Peyer's patch (tissue), 4 donors: Measurements from ENCODE around the gene DEFB132. TPM values are rescaled to one million over a fixed set of nuclear protein-coding genes. Genes with fewer than 3 reads are reported as not detected.
"Not testable (repeated sequence)": the region's sequence is repeated elsewhere in the genome, so short reads cannot be mapped to it uniquely, and the experiment has no call there.

Experiments used
- DNase-seq, 3 donors: peaks; one replicate each; pipeline ENCODE4 v3.0.0-alpha.2; 2017 to 2019
- H3K27ac ChIP-seq, 4 donors: fragments of 200-600 bp; sonication (generic); one replicate each; pipeline ENCODE4 v1.5.1; 2016 to 2019
- H3K27me3 ChIP-seq, 2 donors: fragments of 200-600 bp; sonication (generic); one replicate each; pipeline ENCODE4 v1.5.1; 2019
- H3K36me3 ChIP-seq, 3 donors: fragments of 200-600 bp; sonication (generic); one replicate each; pipeline ENCODE4 v1.5.1; 2016 to 2019
- H3K4me1 ChIP-seq, 4 donors: fragments of 200-600 bp; sonication (generic); one replicate each; pipeline ENCODE4 v1.5.1; 2016 to 2019
- H3K4me3 ChIP-seq, 4 donors: fragments of 200-600 bp; sonication (generic); 1 replicate in 3 of 4; 2 replicates in 1 of 4; pipeline ENCODE4 v1.5.1; 2016 to 2019; ENCODE audit warnings: mild to moderate bottlenecking in 1 of 4
- H3K9me3 ChIP-seq, 4 donors: fragments of 200-600 bp; sonication (generic); one replicate each; pipeline ENCODE4 v1.5.1; 2016 to 2019; ENCODE audit warnings: mild to moderate bottlenecking in 1 of 4
- POLR2A ChIP-seq, 2 donors: fragments of 450-650 bp; IDR thresholded peaks; one replicate each; pipeline ENCODE4 v1.5.1; 2017; ENCODE audit warnings: antibody characterized with exemption in 2 of 2, mild to moderate bottlenecking in 2 of 2, moderate library complexity in 2 of 2
- total RNA-seq, 4 donors: library from RNA; depleted of rRNA; stranded (reverse); fragments of >200 nt; gene quantifications; one replicate each; pipeline ENCODE4 v1.1.0, GENCODE V29; 2016
- TF ChIP-seq, protein P1 (sequence below), 6 experiments: fragments of 450-650 bp in 4 of 6; fragments of 200-600 bp in 2 of 6; sonication (generic) in 1 of 6; IDR thresholded peaks; one replicate each; pipeline ENCODE4 v1.5.1; 2017 to 2019; ENCODE audit warnings: antibody characterized with exemption in 6 of 6, mild to moderate bottlenecking in 3 of 6, moderate library complexity in 1 of 6

Gene DEFB132
- total RNA-seq, 4 donors from 2014 or later, result not detected

DNA sequence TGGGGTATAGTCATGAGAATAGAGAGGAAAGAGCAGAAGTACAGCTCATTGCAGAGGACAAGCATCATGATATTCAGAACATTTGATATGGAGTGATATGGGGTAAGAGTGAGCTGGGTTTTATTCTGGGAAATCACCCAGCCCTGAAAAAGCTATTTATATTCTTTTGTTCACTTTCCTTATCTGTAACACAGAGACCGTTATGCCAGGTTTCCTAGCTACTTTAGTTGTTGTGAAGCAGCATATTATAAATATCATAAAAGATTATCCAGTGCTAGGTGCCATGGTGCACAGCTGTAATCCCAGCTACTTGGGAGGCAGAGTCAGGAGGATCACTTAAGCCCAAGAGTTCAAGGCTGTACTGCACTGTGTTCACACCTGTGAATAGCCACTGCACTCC lies 40.3 kb upstream of the DEFB132 start:
- Histone ChIP-seq H3K27ac (no peak overlapping the region), H3K36me3 (no peaks in the 10 kb centered on the region), H3K27me3 (no peaks in the 10 kb centered on the region), H3K9me3 (no peaks in the 10 kb centered on the region), H3K4me1 (no peaks in the 10 kb centered on the region), H3K4me3 (no peak overlapping the region)
- TF ChIP-seq, protein P1, sequence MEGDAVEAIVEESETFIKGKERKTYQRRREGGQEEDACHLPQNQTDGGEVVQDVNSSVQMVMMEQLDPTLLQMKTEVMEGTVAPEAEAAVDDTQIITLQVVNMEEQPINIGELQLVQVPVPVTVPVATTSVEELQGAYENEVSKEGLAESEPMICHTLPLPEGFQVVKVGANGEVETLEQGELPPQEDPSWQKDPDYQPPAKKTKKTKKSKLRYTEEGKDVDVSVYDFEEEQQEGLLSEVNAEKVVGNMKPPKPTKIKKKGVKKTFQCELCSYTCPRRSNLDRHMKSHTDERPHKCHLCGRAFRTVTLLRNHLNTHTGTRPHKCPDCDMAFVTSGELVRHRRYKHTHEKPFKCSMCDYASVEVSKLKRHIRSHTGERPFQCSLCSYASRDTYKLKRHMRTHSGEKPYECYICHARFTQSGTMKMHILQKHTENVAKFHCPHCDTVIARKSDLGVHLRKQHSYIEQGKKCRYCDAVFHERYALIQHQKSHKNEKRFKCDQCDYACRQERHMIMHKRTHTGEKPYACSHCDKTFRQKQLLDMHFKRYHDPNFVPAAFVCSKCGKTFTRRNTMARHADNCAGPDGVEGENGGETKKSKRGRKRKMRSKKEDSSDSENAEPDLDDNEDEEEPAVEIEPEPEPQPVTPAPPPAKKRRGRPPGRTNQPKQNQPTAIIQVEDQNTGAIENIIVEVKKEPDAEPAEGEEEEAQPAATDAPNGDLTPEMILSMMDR (IDR thresholded peaks at IDR 0.05), result no peak
- TF ChIP-seq POLR2A (IDR thresholded peaks at IDR 0.05), result no peak
- no peak for DNase-seq

DNA sequence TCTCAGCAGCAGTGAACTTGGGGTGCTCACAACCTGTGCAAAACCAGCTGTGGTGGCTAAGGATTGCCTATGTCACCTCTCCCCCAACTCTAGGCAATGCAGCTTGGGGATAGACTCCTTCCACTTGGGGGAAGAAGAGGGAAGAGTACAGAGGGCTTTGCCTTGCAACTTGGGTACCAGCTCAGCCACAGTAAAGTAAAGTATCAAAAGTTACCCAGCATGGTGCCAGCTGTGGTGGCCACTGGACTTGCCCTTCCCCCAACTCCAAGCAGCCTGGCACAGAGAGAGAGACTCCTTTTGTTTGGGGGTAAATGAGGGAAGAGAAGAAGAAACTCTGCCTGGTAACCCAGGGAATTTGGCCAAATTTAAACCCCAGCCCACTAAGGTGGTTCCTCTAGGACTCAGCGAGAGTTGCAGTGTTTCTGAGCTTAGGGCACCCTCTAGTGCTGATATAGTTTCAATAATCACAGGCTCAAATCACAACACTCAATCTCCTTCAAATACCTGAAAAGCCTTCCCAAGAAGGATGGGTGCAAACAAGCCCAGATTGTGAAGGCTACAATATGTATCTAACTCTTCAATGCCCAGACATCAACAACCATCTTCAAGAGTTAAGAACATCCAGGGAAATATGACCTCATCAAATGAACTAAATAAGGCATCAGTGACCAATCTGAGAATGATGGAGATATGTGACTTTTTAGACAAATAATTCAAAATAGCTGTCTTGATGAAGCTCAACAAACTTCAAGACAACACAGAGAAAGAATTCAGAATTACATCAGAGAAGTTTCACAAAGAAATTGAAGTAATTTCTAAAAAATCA lies 38.0 kb upstream of the DEFB132 start:
- no peaks in the 10 kb centered on the region for H3K36me3 ChIP-seq
- H3K9me3 ChIP-seq, result no peaks in the 10 kb centered on the region
- no peak overlapping the region for H3K27ac ChIP-seq
- TF ChIP-seq, protein P1 (IDR thresholded peaks at IDR 0.05), result no peak
- TF ChIP-seq POLR2A (IDR thresholded peaks at IDR 0.05), result no peak
- no peak for DNase-seq
- H3K4me1 ChIP-seq, result no peaks in the 10 kb centered on the region
- H3K27me3 ChIP-seq, result no peaks in the 10 kb centered on the region
- H3K4me3 ChIP-seq, result no peak overlapping the region

DNA sequence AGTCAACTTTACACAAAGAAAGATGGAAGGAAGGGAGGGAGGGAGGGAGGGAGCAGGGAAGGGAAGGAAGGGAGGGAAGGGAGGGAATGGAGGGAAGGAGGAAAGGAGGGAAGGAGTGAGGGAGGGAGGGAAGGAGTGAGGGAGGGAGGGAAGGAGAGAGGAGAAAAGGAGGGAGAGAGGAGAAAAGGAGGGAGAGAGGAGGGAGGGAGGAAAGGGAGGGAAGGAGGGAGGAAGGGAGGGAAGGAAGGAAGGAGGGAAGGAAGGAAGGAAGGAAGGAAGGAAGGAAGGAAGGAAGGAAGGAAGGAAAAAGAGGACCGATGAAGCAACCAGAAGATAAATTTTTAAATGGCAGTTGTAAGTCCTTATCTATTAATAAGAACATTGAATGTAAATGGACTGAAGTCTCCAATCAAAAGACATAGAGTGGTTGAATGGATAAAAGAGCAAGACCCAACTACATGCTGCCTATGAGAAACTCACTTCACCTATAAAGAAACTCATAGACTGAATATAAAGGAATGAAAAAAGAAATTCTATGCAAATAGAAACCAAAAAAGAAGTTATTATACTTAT lies 36.2 kb upstream of the DEFB132 start:
- H3K27me3 ChIP-seq, result no peaks in the 10 kb centered on the region
- no peak for TF ChIP-seq POLR2A (IDR thresholded peaks at IDR 0.05)
- TF ChIP-seq, protein P1 (IDR thresholded peaks at IDR 0.05), result no peak
- H3K4me1 ChIP-seq, result no peaks in the 10 kb centered on the region
- H3K36me3 ChIP-seq, result no peaks in the 10 kb centered on the region
- DNase-seq, result no peak
- H3K27ac ChIP-seq, result no peak overlapping the region
- H3K9me3 ChIP-seq, result no peaks in the 10 kb centered on the region
- no peak overlapping the region for H3K4me3 ChIP-seq

DNA sequence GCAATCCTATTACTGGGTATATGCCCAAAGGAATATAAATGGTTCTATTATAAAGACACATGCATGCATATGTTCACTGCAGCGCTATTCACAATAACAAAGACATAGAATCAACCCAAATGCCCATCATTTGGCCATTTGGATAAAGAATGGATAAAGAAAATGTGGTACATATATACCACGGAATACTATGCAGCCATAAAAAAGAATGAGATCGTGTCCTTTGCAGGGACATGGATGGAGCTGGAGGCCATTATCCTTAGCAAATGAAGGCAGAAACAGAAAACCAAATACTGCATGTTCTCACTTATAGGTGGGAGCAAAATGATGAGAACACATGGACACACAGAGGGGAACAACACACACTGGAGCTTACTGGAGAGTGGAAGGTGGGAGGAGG lies 31.6 kb upstream of the DEFB132 start:
- H3K27me3 ChIP-seq, H3K36me3 ChIP-seq, H3K4me1 ChIP-seq, H3K27ac ChIP-seq, H3K4me3 ChIP-seq, H3K9me3 ChIP-seq, DNase-seq: not testable (repeated sequence)

DNA sequence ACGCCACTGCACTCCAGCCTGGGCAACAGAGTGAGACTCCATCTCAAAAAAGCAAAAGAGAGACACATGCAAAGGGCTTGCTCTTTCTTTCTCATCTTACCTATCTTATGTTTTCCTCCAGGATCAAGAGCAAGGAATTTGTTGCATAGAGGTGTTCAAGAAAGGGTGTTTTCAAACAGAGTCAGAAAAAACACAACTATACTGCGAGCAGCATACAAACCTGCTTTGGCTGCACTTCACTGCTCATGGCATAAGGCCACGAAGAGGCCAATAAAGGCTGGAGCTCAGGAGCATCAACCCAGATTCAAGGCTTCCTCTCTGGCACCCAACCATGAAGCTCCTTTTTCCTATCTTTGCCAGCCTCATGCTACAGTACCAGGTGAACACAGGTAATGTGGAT lies 30.6 kb upstream of the DEFB132 start, which contains the start of gene DEFB129:
Gene DEFB129 (plus strand): TSS at position 301 of the 400 bp plus-strand sequence. CDS start 31 bp downstream, at position 332.
- DNase-seq, result no peak

More for the DNA sequence above, 30.6 kb upstream of the DEFB132 start, which contains the start of gene DEFB129:
- no peaks in the 10 kb centered on the region for H3K27me3 ChIP-seq
- H3K9me3 ChIP-seq, result no peaks in the 10 kb centered on the region
- no peak for TF ChIP-seq POLR2A (IDR thresholded peaks at IDR 0.05)
- TF ChIP-seq, protein P1 (IDR thresholded peaks at IDR 0.05), result no peak
- H3K4me3 ChIP-seq, result no peak within 1 kb of the TSS
- no peaks in the 10 kb centered on the region for H3K36me3 ChIP-seq
- no peaks in the 10 kb centered on the region for H3K4me1 ChIP-seq
- no peak within 1 kb of the TSS for H3K27ac ChIP-seq
